ENCODE results near the gene NOX3. TPM values are rescaled to one million over a fixed set of nuclear protein-coding genes. Genes with fewer than 3 reads are reported as not detected.

Gene NOX3
- not detected in 2 replicates for total RNA-seq (2022)
- Bru-seq, nascent RNA = percentile 6 among the genes with signal in this experiment
- BruChase-seq, experiment 1, labeled RNA remaining after a 6-hour chase = percentile 4 among the genes with signal in this experiment
- percentile 2 among the genes with signal in this experiment for BruChase-seq, experiment 2, labeled RNA remaining after a 2-hour chase
- long read RNA-seq = 0 reads

DNA sequence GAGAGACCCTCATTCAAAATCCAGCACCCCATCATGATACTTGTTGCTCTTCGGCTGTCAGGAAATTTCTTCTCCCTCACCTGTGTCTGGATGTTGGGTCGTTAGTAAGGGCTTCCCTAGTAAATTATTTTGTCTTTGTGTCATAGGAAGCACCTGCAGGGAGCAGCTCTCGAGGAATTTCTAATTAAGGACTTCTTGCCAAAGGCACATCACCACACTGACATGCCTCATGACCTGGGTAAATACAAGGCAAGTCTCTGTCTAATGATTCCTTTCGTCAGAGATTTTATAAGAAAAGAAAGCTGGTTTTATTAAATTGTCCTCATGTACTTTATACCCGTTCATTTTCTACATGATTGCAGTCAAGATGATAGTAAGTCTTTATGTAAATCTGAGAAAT, at the start of gene NOX3:
Gene NOX3 (minus strand): TSS at position 74 of the 400 bp plus-strand sequence. CDS start 39 bp downstream, at position 35.
- BruUV-seq (replicated peaks) = no TSS peak
- H3K9me3 Mint-ChIP-seq (ENCODE audit: unreplicated experiment) = no peaks in the 10 kb centered on the region
- no peaks in the 10 kb centered on the region for H3K4me1 Mint-ChIP-seq (ENCODE audit: insufficient read depth, unreplicated experiment)
- ChIA-PET POLR2A (no interaction called here), CTCF (interaction anchor here (0.6 kb wide), 1 partner anchor 1633 kb away, joined by 3 read pairs; no protein-coding TSS in a partner anchor)
- no peak within 1 kb of the TSS for H3K4me3 Mint-ChIP-seq (ENCODE audit: unreplicated experiment)
- TF ChIP-seq CTCF (IDR thresholded peaks at IDR 0.05; ENCODE audit: unreplicated experiment) = no peak
- H3K27ac Mint-ChIP-seq (ENCODE audit: low read depth, unreplicated experiment) = no peak within 1 kb of the TSS
- no peaks in the 10 kb centered on the region for H3K36me3 Mint-ChIP-seq (ENCODE audit: insufficient read depth, unreplicated experiment)
- no peak for DNase-seq (ENCODE audit: unreplicated experiment)
- intact Hi-C loops (cut with micrococcal nuclease) = no loop called here
- H3K27me3 Mint-ChIP-seq (ENCODE audit: insufficient read depth, unreplicated experiment) = no peaks in the 10 kb centered on the region

- Mint-ChIP-seq H3K4me1 (ENCODE audit: insufficient read depth, unreplicated experiment) (peaks cover 6% of the 10 kb centered on the region), H3K9me3 (ENCODE audit: unreplicated experiment) (peaks cover 8% of the 10 kb centered on the region), H3K27me3 (ENCODE audit: insufficient read depth, unreplicated experiment) (no peaks in the 10 kb centered on the region), H3K36me3 (ENCODE audit: insufficient read depth, unreplicated experiment) (no peaks in the 10 kb centered on the region), H3K4me3 (ENCODE audit: unreplicated experiment) (no peak overlapping the region), H3K27ac (ENCODE audit: low read depth, unreplicated experiment) (no peak overlapping the region)
- no peak for TF ChIP-seq CTCF (IDR thresholded peaks at IDR 0.05; ENCODE audit: unreplicated experiment)
- no peak for DNase-seq (ENCODE audit: unreplicated experiment)
- CTCF ChIA-PET = interaction anchor here (0.6 to 1.7 kb wide), 4 partner anchors 8 to 26 kb away, joined by 3 to 7 read pairs (median 4); no protein-coding TSS in a partner anchor
- POLR2A ChIA-PET = interaction anchor here (2.9 kb wide), 1 partner anchor 10 kb away, joined by 12 read pairs; no protein-coding TSS in a partner anchor
- BruUV-seq (replicated peaks) = no TSS peak
- intact Hi-C loops (cut with micrococcal nuclease) = no loop called here
Observed at GRCh38 chr6:155504848-155505607, 49.4 kb upstream of the NOX3 start.

GRCh38 chr6:155502393-155502792, 46.8 kb upstream of the NOX3 start:
- Mint-ChIP-seq H3K4me3 (ENCODE audit: unreplicated experiment) (no peak overlapping the region), H3K4me1 (ENCODE audit: insufficient read depth, unreplicated experiment) (peaks cover under 1% of the 10 kb centered on the region), H3K27me3 (ENCODE audit: insufficient read depth, unreplicated experiment) (no peaks in the 10 kb centered on the region), H3K9me3 (ENCODE audit: unreplicated experiment) (peaks cover 8% of the 10 kb centered on the region), H3K27ac (ENCODE audit: low read depth, unreplicated experiment) (no peak overlapping the region), H3K36me3 (ENCODE audit: insufficient read depth, unreplicated experiment) (no peaks in the 10 kb centered on the region)
- intact Hi-C loops (cut with micrococcal nuclease) = no loop called here
- no peak for DNase-seq (ENCODE audit: unreplicated experiment)
- no TSS peak for BruUV-seq (replicated peaks)
- TF ChIP-seq CTCF (IDR thresholded peaks at IDR 0.05; ENCODE audit: unreplicated experiment) = no peak
- ChIA-PET CTCF (interaction anchor here (0.6 to 1.2 kb wide), 3 partner anchors 10 to 1359 kb away, joined by 3 to 4 read pairs (median 4); no protein-coding TSS in a partner anchor), POLR2A (no interaction called here)

GRCh38 chr6:155499574-155499973, 43.9 kb upstream of the NOX3 start:
- Mint-ChIP-seq H3K4me1 (ENCODE audit: insufficient read depth, unreplicated experiment) (peaks cover 3% of the 10 kb centered on the region), H3K36me3 (ENCODE audit: insufficient read depth, unreplicated experiment) (no peaks in the 10 kb centered on the region), H3K9me3 (ENCODE audit: unreplicated experiment) (peaks cover 8% of the 10 kb centered on the region), H3K4me3 (ENCODE audit: unreplicated experiment) (no peak overlapping the region), H3K27ac (ENCODE audit: low read depth, unreplicated experiment) (no peak overlapping the region), H3K27me3 (ENCODE audit: insufficient read depth, unreplicated experiment) (no peaks in the 10 kb centered on the region)
- no peak for TF ChIP-seq CTCF (IDR thresholded peaks at IDR 0.05; ENCODE audit: unreplicated experiment)
- no TSS peak for BruUV-seq (replicated peaks)
- POLR2A ChIA-PET = no interaction called here
- intact Hi-C loops (cut with micrococcal nuclease) = no loop called here
- CTCF ChIA-PET = interaction anchor here (0.6 kb wide), 2 partner anchors 25 to 1368 kb away, joined by 3 to 7 read pairs; no protein-coding TSS in a partner anchor
- no peak for DNase-seq (ENCODE audit: unreplicated experiment)
